Ovary (tissue), 9 donors: ENCODE measurements around the gene TFCP2. TPM values are rescaled to one million over a fixed set of nuclear protein-coding genes. Genes with fewer than 3 reads are reported as not detected.

Experiments
- DNase-seq, 5 donors: peaks; one replicate each; pipeline ENCODE4 v3.0.0-alpha.2; 2019 to 2020
- H3K27ac ChIP-seq, 2 donors: fragments of 200-600 bp; one replicate each; pipeline versions ENCODE4 v1.5.1 to v1.8.0; 2019 to 2022
- H3K27me3 ChIP-seq: fragments of 200-600 bp; one replicate; pipeline ENCODE4 v1.8.0; 2022
- H3K36me3 ChIP-seq: fragments of 200-600 bp; sonication (generic); one replicate; pipeline ENCODE4 v1.5.1; 2019
- H3K4me1 ChIP-seq: one replicate; pipeline ENCODE4 v1.8.1; 2013; ENCODE audit warnings: mild to moderate bottlenecking, moderate library complexity; ENCODE audit not compliant: insufficient read depth
- H3K4me3 ChIP-seq: fragments of 200-600 bp; sonication (generic); one replicate; pipeline ENCODE4 v1.5.1; 2017
- H3K9me3 ChIP-seq, 2 donors: fragments of 200-600 bp in 1 of 2; sonication (generic) in 1 of 2; one replicate each; pipeline versions ENCODE4 v1.5.1 to v1.8.1; 2013 to 2019; ENCODE audit warnings: mild to moderate bottlenecking in 1 of 2, moderate library complexity in 1 of 2
- CTCF ChIP-seq, 3 donors: fragments of 450-650 bp in 2 of 3; fragments of 200-600 bp in 1 of 3; IDR thresholded peaks; one replicate each; pipeline versions ENCODE4 v1.5.1 to v1.8.0; 2016 to 2022; ENCODE audit warnings: antibody characterized with exemption in 3 of 3, mild to moderate bottlenecking in 1 of 3
- EP300 ChIP-seq: sonication (generic); formaldehyde crosslinking; IDR thresholded peaks from one replicate; pipeline ENCODE4 v1.6.1; 2017; ENCODE audit warnings: antibody characterized with exemption
- POLR2A ChIP-seq: fragments of 450-650 bp; IDR thresholded peaks from one replicate; pipeline ENCODE4 v1.6.1; 2017; ENCODE audit warnings: antibody characterized with exemption, mild to moderate bottlenecking, moderate library complexity
- WGBS, 3 donors: extraction: QIAGEN DNeasy Blood & Tissue Kit in 1 of 3; methylation state at CpG; one replicate each; pipeline versions ENCODE4 v1.1.5 to v1.1.7; 2013 to 2017; 5-methylcytosine and 5-hydroxymethylcytosine counted together
- intact Hi-C, 4 donors: fragments of 100-400 bp; cut with DNase I; formaldehyde crosslinking; loops; one replicate each; pipeline versions ENCODE4 v1.11.0 to v1.15.1; 2022 to 2023
- polyA plus RNA-seq, 2 donors: library from polyadenylated mRNA; stranded (reverse); fragments of 200-250 nt in 1 of 2; fragments of 350-450 nt in 1 of 2; fragmentation: Illumina TruSeq in 1 of 2; extraction: RNeasy Lipid Tissue Mini Kit (QIAGEN cat#74804) in 1 of 2; gene quantifications; one replicate each; pipeline ENCODE4 v1.2.3, GENCODE V29; 2013 to 2014
- total RNA-seq, 7 donors: library from RNA; depleted of rRNA in 2 of 7; stranded (reverse); fragments of >200 nt in 2 of 7; fragmentation: NEBNext Ultra II Directional in 3 of 7; extraction: Animal tissue kit (Norgen Biotek cat#: 25700) in 3 of 7; gene quantifications; one replicate each; pipeline versions ENCODE4 v1.1.0 to v1.2.4, GENCODE V29; 2016 to 2023
- donor health status: DM: no; HTN: no; CAD: no; lungs with moderate emphysema.
- donor health status: DM: no; HTN: no; CAD: no.
- donor health status: Bipolar disorder and iron deficiency.
- donor health status: DM: yes; HTN: yes; CAD: no.
- donor health status: DM: no; HTN: no; CAD: no.
- donor health status: DM: yes; HTN: yes; CAD: no.

Gene TFCP2
- total and polyA plus RNA-seq, 9 donors, result 10.5 to 32.0 (median 22.7) TPM

GRCh38 chr12:51162217-51162616 lies 10.7 kb downstream of the TFCP2 start:
- no peak for DNase-seq
- TF ChIP-seq EP300 (no peak), CTCF (IDR thresholded peaks at IDR 0.05) (no peak), POLR2A (no peak)
- Histone ChIP-seq H3K4me1 (peaks cover 1% of the 10 kb centered on the region), H3K9me3 (no peaks in the 10 kb centered on the region), H3K4me3 (no peak overlapping the region), H3K36me3 (no peaks in the 10 kb centered on the region), H3K27ac (no peak overlapping the region), H3K27me3 (no peaks in the 10 kb centered on the region)
- intact Hi-C loops, result no loop called here
- 95 to 98% (median 97%) methylated on average over 6 of the region's 6 CpGs for WGBS, 3 donors

GRCh38 chr12:51160814-51161459 lies 12.0 kb downstream of the TFCP2 start:
- no peaks in the 10 kb centered on the region for H3K36me3 ChIP-seq
- intact Hi-C loops, result no loop called here
- 82 to 87% (median 84%) methylated on average over 8 of the region's 8 CpGs for WGBS, 3 donors
- no peak for DNase-seq
- H3K27ac ChIP-seq, result no peak overlapping the region
- TF ChIP-seq CTCF (IDR thresholded peaks at IDR 0.05), result no peak
- TF ChIP-seq POLR2A, result no peak
- no peak for TF ChIP-seq EP300
- no peaks in the 10 kb centered on the region for H3K27me3 ChIP-seq
- peaks cover 1% of the 10 kb centered on the region for H3K4me1 ChIP-seq
- no peak overlapping the region for H3K4me3 ChIP-seq
- H3K9me3 ChIP-seq, result no peaks in the 10 kb centered on the region

GRCh38 chr12:51156245-51156765 lies 16.6 kb downstream of the TFCP2 start:
- no peak for DNase-seq
- TF ChIP-seq CTCF (IDR thresholded peaks at IDR 0.05) (no peak), POLR2A (no peak), EP300 (no peak)

GRCh38 chr12:51152953-51153352 lies 20.0 kb downstream of the TFCP2 start:
- TF ChIP-seq EP300, result no peak
- TF ChIP-seq CTCF (IDR thresholded peaks at IDR 0.05), result no peak
- TF ChIP-seq POLR2A, result no peak
- no peak for DNase-seq
- Histone ChIP-seq H3K27ac (no peak overlapping the region), H3K36me3 (no peaks in the 10 kb centered on the region), H3K4me3 (no peak overlapping the region), H3K4me1 (no peaks in the 10 kb centered on the region), H3K9me3 (no peaks in the 10 kb centered on the region), H3K27me3 (no peaks in the 10 kb centered on the region)
- intact Hi-C loops, result no loop called here
- WGBS, 3 donors, result 79 to 93% (median 88%) methylated on average over 1 of the region's 1 CpG

More at GRCh38 chr12:51156245-51156765, 16.6 kb downstream of the TFCP2 start:
- H3K27ac ChIP-seq, result no peak overlapping the region
- no peaks in the 10 kb centered on the region for H3K9me3 ChIP-seq
- no peak overlapping the region for H3K4me3 ChIP-seq
- no peaks in the 10 kb centered on the region for H3K27me3 ChIP-seq
- 94 to 96% (median 94%) methylated on average over 3 of the region's 3 CpGs for WGBS, 3 donors
- no peaks in the 10 kb centered on the region for H3K4me1 ChIP-seq
- intact Hi-C loops, result no loop called here
- H3K36me3 ChIP-seq, result no peaks in the 10 kb centered on the region
